Measurements from ENCODE around the gene CBR3. TPM values are rescaled to one million over a fixed set of nuclear protein-coding genes. Genes with fewer than 3 reads are reported as not detected.
"Not testable (repeated sequence)": the region's sequence is repeated elsewhere in the genome, so short reads cannot be mapped to it uniquely, and the experiment has no call there.

CBR3 gene
- total RNA-seq, 4 donors from 2014 or later: 22.8 to 53.0 (median 42.1) TPM

- Histone ChIP-seq H3K27me3 (no peaks in the 10 kb centered on the region), H3K4me1 (peaks cover 0 to 35% (median 4%) of the 10 kb centered on the region in 4 donors), H3K9me3 (no peaks in the 10 kb centered on the region), H3K36me3 (no peaks in the 10 kb centered on the region), H3K4me3 (no peak overlapping the region), H3K27ac (peak overlapping the region in 1 of 4 donors; percentile 26)
- TF ChIP-seq CTCF (IDR thresholded peaks at IDR 0.05): no peak
- no peak for TF ChIP-seq POLR2A (IDR thresholded peaks at IDR 0.05)
- no peak for TF ChIP-seq EP300 (IDR thresholded peaks at IDR 0.05)
- WGBS, 2 donors: 96% methylated on average over 5 of the region's 5 CpGs
- DNase-seq (ENCODE audit: low spot score in 2 of 2): no peak
These were observed 8.2 kb upstream of the CBR3 start for GRCh38 chr21:36126621-36127110.

DNA sequence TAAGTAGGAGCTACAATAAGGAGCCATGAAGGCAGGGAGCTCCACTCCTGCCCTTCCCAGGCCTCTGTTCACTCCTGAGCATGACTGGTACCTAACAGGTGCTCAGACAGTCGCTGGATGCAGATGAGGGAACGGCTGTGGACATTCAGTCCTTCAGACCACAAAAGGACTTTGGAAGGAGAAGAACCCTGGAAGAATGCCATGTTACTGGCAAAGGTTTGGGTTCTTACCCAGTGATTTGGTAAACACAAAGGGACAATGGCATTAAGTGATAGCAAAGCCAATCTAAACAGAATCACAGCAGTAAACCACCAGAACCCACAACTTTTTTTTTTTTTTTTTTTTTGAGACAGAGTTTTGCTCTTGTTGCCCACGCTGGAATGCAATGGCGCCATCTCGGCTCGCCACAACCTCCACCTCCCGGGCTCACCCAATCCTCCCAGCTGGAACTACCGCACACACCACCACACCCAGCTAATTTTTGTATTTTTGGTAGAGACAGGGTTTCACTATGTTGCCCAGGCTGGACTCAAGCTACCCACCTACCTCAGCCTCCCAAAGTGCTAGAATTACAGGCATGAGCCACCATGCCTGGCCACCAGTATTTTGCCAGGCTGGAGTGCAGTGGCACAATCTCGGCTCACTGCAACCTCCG is 7.5 kb upstream of the CBR3 start:
- TF ChIP-seq POLR2A (IDR thresholded peaks at IDR 0.05): no peak
- Histone ChIP-seq H3K4me3 (no peak overlapping the region), H3K27me3 (no peaks in the 10 kb centered on the region), H3K27ac (no peak overlapping the region), H3K36me3 (no peaks in the 10 kb centered on the region), H3K9me3 (no peaks in the 10 kb centered on the region), H3K4me1 (peaks cover 0 to 35% (median 4%) of the 10 kb centered on the region in 4 donors)
- no peak for DNase-seq (ENCODE audit: low spot score in 2 of 2)
- 83 to 87% methylated on average over 10 of the region's 10 CpGs for WGBS, 2 donors

- WGBS, 2 donors: 81 to 87% methylated on average over 5 of the region's 5 CpGs
- H3K27me3 ChIP-seq: no peaks in the 10 kb centered on the region
- DNase-seq (ENCODE audit: low spot score in 2 of 2): no peak
- no peak overlapping the region for H3K27ac ChIP-seq
- H3K4me3 ChIP-seq: no peak overlapping the region
- peaks cover 0 to 5% (median 0%) of the 10 kb centered on the region in 3 donors for H3K36me3 ChIP-seq
- TF ChIP-seq EP300 (IDR thresholded peaks at IDR 0.05): peak in 1 of 2 donors; percentile 13
- peak in 1 of 5 experiments; percentile 10 for TF ChIP-seq CTCF (IDR thresholded peaks at IDR 0.05)
- TF ChIP-seq POLR2A (IDR thresholded peaks at IDR 0.05): no peak
- H3K4me1 ChIP-seq: peaks cover 0 to 35% (median 4%) of the 10 kb centered on the region in 4 donors
- no peaks in the 10 kb centered on the region for H3K9me3 ChIP-seq
These were observed 6.9 kb upstream of the CBR3 start for GRCh38 chr21:36127977-36128376.

DNA sequence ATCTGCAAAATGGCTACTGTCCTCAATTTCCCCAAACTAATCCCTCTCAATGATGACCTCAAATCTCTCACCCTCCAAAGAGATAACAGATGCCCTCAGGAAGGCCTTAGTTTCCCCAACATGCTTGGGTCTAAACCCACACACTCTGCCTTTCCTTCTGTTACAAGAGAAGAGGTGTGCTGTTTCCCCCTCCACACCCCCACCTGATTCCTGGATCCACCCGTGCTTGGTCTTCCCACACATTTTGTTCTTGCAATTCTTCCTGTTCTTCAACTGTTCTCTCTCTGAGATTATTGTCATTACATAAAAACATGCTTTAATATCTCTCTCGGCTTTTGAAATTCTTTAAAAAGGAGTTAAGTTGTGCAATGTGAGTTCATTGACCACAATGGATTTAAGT is 5.7 kb upstream of the CBR3 start:
- no peak for DNase-seq (ENCODE audit: low spot score in 2 of 2)
- peaks cover 0 to 40% (median 5%) of the 10 kb centered on the region in 4 donors for H3K4me1 ChIP-seq
- H3K9me3 ChIP-seq: no peaks in the 10 kb centered on the region
- WGBS, 2 donors: 39 to 52% methylated on average over 2 of the region's 2 CpGs
- TF ChIP-seq CTCF (IDR thresholded peaks at IDR 0.05): no peak
- TF ChIP-seq EP300 (IDR thresholded peaks at IDR 0.05): no peak
- TF ChIP-seq POLR2A (IDR thresholded peaks at IDR 0.05): no peak
- H3K27ac ChIP-seq: peak overlapping the region in 3 of 4 donors; percentile 62 to 81 (median 64)
- H3K36me3 ChIP-seq: peaks cover 0 to 5% (median 0%) of the 10 kb centered on the region in 3 donors
- no peaks in the 10 kb centered on the region for H3K27me3 ChIP-seq
- H3K4me3 ChIP-seq: no peak overlapping the region

DNA sequence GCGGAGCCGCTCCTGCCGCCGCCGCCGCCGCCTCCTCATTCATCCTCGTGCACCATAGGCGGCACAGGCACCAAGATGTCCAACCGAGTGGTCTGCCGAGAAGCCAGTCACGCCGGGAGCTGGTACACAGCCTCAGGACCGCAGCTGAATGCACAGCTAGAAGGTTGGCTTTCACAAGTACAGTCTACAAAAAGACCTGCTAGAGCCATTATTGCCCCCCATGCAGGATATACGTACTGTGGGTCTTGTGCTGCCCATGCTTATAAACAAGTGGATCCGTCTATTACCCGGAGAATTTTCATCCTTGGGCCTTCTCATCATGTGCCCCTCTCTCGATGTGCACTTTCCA is 4.5 kb upstream of the CBR3 start:
- 18 to 44% methylated on average over 5 to 16 of the region's 18 CpGs for WGBS, 2 donors
- H3K27me3 ChIP-seq; H3K36me3 ChIP-seq; H3K9me3 ChIP-seq; DNase-seq (ENCODE audit: low spot score in 2 of 2): not testable (repeated sequence)
- Histone ChIP-seq H3K4me1 (peaks cover 0 to 42% (median 7%) of the 10 kb centered on the region in 4 donors), H3K4me3 (peak overlapping the region in 3 of 4 donors; percentile 41 to 63 (median 47)), H3K27ac (peak overlapping the region in 2 of 4 donors; percentile 78 to 81)

DNA sequence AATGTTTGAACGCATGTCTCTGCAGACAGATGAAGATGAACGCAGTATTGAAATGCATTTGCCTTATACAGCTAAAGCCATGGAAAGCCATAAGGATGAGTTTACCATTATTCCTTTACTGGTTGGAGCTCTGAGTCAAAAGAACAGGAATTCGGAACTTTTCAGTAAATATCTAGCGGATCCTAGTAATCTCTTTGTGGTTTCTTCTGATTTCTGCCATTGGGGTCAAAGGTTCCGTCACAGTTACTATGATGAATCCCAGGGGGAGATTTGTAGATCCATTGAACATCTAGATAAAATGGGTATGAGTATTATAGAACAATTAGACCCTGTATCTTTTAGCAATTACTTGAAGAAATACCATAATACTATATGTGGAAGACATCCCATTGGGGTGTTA is 4.0 kb upstream of the CBR3 start:
- DNase-seq (ENCODE audit: low spot score in 2 of 2); H3K4me3 ChIP-seq: not testable (repeated sequence)
- WGBS, 2 donors: 92 to 93% methylated on average over 5 of the region's 5 CpGs

More for the DNA sequence above, 4.0 kb upstream of the CBR3 start:
- H3K27me3 ChIP-seq, H3K9me3 ChIP-seq, H3K36me3 ChIP-seq, H3K27ac ChIP-seq: not testable (repeated sequence)
- H3K4me1 ChIP-seq: peaks cover 0 to 38% (median 5%) of the 10 kb centered on the region in 4 donors
